ENCODE results near the gene C10orf143.

The C10orf143 gene

DNA sequence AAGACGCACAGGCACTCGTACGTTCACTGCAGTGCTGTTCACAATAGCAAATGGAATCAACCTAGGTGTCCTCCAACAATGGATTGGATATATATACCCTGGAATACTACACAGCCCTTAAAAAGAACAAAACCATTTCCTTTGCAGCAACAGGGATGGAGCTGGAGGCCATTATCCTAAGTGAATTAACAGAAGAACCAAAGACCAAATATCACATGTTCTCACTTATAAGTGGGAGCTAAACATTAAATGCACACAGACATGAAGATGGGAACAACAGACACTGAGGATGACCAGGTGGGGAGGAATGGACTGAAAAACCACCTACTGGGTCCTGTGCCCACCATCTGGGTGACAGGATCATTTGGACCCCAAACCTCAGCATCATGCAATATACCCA lies 94.5 kb downstream of the C10orf143 start:
- no peaks in the 10 kb centered on the region for H3F3A ChIP-seq (ENCODE audit: insufficient read depth, low read length)
- no peak overlapping the region for H3K4me2 ChIP-seq (ENCODE audit: low read length)
- TF ChIP-seq, protein P1, sequence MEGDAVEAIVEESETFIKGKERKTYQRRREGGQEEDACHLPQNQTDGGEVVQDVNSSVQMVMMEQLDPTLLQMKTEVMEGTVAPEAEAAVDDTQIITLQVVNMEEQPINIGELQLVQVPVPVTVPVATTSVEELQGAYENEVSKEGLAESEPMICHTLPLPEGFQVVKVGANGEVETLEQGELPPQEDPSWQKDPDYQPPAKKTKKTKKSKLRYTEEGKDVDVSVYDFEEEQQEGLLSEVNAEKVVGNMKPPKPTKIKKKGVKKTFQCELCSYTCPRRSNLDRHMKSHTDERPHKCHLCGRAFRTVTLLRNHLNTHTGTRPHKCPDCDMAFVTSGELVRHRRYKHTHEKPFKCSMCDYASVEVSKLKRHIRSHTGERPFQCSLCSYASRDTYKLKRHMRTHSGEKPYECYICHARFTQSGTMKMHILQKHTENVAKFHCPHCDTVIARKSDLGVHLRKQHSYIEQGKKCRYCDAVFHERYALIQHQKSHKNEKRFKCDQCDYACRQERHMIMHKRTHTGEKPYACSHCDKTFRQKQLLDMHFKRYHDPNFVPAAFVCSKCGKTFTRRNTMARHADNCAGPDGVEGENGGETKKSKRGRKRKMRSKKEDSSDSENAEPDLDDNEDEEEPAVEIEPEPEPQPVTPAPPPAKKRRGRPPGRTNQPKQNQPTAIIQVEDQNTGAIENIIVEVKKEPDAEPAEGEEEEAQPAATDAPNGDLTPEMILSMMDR (IDR thresholded peaks at IDR 0.05; ENCODE audit: low read length) = no peak
- TF ChIP-seq EZH2 (IDR thresholded peaks at IDR 0.05; ENCODE audit: borderline replicate concordance, low read length) = no peak
- no peak overlapping the region for H2AFZ ChIP-seq (ENCODE audit: low read length)
- H4K20me1 ChIP-seq (ENCODE audit: insufficient read depth, low read length) = no peaks in the 10 kb centered on the region
- no peaks in the 10 kb centered on the region for H3K9me2 ChIP-seq (ENCODE audit: low read depth, low read length)
- no peaks in the 10 kb centered on the region for H3K27me3 ChIP-seq (ENCODE audit: insufficient read depth, low read length)
- H3K27ac ChIP-seq (ENCODE audit: low read depth, low read length, poor library complexity, severe bottlenecking) = no peak overlapping the region
- no peaks in the 10 kb centered on the region for H3K36me3 ChIP-seq (ENCODE audit: insufficient read depth, low read length)
- H3K79me2 ChIP-seq (ENCODE audit: insufficient read depth, low read length) = no peaks in the 10 kb centered on the region
- H3K4me3 ChIP-seq (ENCODE audit: low read depth, low read length, poor library complexity, severe bottlenecking) = no peak overlapping the region
- no peaks in the 10 kb centered on the region for H3K4me1 ChIP-seq (ENCODE audit: insufficient read depth, low read length, severe bottlenecking)
- H3K9me3 ChIP-seq (ENCODE audit: low read length) = no peaks in the 10 kb centered on the region
- H3K9ac ChIP-seq (ENCODE audit: low read length) = no peak overlapping the region

DNA sequence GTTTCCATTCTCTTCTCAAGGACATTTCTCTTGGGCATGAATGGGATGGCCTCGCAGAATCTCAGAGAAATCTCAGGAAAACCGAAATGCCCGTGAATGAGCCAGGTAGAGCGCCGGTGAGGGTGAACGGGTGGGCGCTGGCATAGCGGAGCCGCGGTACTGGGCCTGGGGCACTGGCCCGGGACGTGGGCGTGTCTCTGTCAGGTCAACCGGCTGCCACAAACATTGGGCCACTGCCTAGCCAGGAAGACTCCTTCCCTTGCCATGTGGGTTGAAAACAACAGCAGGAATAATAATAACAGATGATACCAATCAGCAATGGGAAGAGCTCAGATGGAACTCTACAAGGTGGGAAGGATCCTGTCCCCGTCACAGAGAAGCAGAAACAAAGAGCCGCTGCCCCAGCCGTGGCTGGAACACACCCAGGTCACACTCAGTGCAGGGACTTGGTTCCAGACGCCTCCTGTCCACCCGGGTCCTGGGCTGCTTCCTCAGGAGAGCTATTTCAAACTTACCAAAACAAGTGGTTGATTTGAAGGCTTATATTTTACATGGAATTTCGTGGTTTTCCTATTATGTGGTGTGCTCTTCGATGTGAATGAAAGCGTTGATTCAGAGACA lies 95.4 kb downstream of the C10orf143 start:
- Histone ChIP-seq H3K79me2 (ENCODE audit: insufficient read depth, low read length) (no peaks in the 10 kb centered on the region), H3K9me2 (ENCODE audit: low read depth, low read length) (no peaks in the 10 kb centered on the region), H3K27ac (ENCODE audit: low read depth, low read length, poor library complexity, severe bottlenecking) (no peak overlapping the region), H3K36me3 (ENCODE audit: insufficient read depth, low read length) (no peaks in the 10 kb centered on the region), H3K9me3 (ENCODE audit: low read length) (no peaks in the 10 kb centered on the region), H4K20me1 (ENCODE audit: insufficient read depth, low read length) (no peaks in the 10 kb centered on the region), H3K4me2 (ENCODE audit: low read length) (no peak overlapping the region), H3K4me1 (ENCODE audit: insufficient read depth, low read length, severe bottlenecking) (no peaks in the 10 kb centered on the region), H3F3A (ENCODE audit: insufficient read depth, low read length) (no peaks in the 10 kb centered on the region), H2AFZ (ENCODE audit: low read length) (no peak overlapping the region), H3K9ac (ENCODE audit: low read length) (no peak overlapping the region), H3K27me3 (ENCODE audit: insufficient read depth, low read length) (no peaks in the 10 kb centered on the region), H3K4me3 (ENCODE audit: low read depth, low read length, poor library complexity, severe bottlenecking) (no peak overlapping the region)
- TF ChIP-seq EZH2 (IDR thresholded peaks at IDR 0.05; ENCODE audit: borderline replicate concordance, low read length) = no peak
- TF ChIP-seq, protein P1 (IDR thresholded peaks at IDR 0.05; ENCODE audit: low read length) = no peak

DNA sequence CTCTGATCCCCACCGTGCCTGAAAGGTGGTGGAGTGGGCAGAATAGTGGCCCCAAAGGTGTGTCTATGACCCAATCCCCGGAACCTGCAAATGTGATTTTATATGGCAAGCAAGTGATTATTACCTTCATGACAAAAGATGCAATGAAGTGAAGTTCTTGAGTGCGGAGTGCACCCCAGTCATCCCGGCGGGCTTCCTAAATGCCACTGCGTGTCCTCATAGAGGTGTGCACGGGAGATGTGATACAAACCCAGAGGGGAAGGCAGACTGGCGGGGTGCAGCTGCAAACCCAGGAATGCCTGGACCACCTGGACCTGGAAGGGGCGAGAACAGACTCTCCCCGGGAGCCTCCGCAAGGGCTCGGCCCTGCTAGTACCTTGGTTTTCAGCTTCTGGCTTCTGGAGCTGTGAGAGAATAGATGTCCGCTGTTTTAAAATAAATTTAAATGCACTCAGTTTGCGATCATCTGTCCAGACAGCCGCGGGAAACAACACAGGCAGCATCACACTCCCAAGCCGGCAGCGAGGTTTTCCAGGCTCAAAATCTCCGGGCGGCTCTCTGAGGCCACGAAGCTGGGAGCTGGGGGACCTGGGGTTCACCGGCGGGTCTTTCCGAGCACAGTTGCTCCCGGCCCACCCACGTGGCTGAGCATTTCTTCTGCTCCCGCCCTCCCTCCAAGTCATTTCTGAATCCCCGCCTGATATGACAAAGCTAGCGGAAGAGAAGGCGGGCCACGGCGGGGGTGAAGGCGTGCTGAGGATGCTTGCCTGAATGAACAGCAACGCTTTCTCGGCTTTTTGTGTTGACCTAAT lies 96.2 kb downstream of the C10orf143 start:
- H3F3A ChIP-seq (ENCODE audit: insufficient read depth, low read length) = no peaks in the 10 kb centered on the region
- no peak for TF ChIP-seq EZH2 (IDR thresholded peaks at IDR 0.05; ENCODE audit: borderline replicate concordance, low read length)
- TF ChIP-seq, protein P1 (IDR thresholded peaks at IDR 0.05; ENCODE audit: low read length) = no peak
- no peak overlapping the region for H3K27ac ChIP-seq (ENCODE audit: low read depth, low read length, poor library complexity, severe bottlenecking)
- H2AFZ ChIP-seq (ENCODE audit: low read length) = no peak overlapping the region
- no peaks in the 10 kb centered on the region for H4K20me1 ChIP-seq (ENCODE audit: insufficient read depth, low read length)
- H3K36me3 ChIP-seq (ENCODE audit: insufficient read depth, low read length) = no peaks in the 10 kb centered on the region
- no peaks in the 10 kb centered on the region for H3K9me2 ChIP-seq (ENCODE audit: low read depth, low read length)
- H3K4me2 ChIP-seq (ENCODE audit: low read length) = no peak overlapping the region
- no peak overlapping the region for H3K9ac ChIP-seq (ENCODE audit: low read length)
- H3K27me3 ChIP-seq (ENCODE audit: insufficient read depth, low read length) = no peaks in the 10 kb centered on the region
- H3K4me3 ChIP-seq (ENCODE audit: low read depth, low read length, poor library complexity, severe bottlenecking) = no peak overlapping the region
- no peaks in the 10 kb centered on the region for H3K9me3 ChIP-seq (ENCODE audit: low read length)
- no peaks in the 10 kb centered on the region for H3K79me2 ChIP-seq (ENCODE audit: insufficient read depth, low read length)
- H3K4me1 ChIP-seq (ENCODE audit: insufficient read depth, low read length, severe bottlenecking) = no peaks in the 10 kb centered on the region
